NAMALWA (cell line): ENCODE results near the gene CCSER1.

Experiments
- DNase-seq: peaks from one replicate; pipeline ENCODE4 v3.0.0-alpha.2; 2015; ENCODE audit warnings: low spot score

The CCSER1 gene

GRCh38 chr4:90958256-90958895 is 831.2 kb downstream of the CCSER1 start:
- DNase-seq: no peak

- no peak for DNase-seq
Observed at GRCh38 chr4:90960433-90960832, 833.2 kb downstream of the CCSER1 start.

GRCh38 chr4:90960840-90961239 is 833.6 kb downstream of the CCSER1 start:
- DNase-seq: no peak

DNA sequence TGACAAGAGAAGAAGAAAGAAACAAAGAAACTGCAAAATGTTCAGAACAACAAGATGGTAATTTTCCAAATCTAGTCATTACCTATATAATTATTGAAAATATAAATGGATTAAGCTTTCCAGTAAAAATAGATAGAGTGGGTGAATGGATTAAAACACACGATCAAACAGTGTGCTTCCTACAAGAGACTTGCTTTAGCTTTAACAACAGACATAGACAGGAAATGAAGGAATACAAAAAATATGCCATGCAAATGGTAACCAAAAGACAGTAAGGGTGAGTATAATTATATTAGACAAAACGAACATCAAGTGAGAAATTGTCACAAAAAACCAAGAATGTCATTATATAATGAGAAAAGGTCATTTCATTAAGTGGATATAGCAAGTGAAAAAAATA is 842.8 kb downstream of the CCSER1 start:
- no peak for DNase-seq

DNA sequence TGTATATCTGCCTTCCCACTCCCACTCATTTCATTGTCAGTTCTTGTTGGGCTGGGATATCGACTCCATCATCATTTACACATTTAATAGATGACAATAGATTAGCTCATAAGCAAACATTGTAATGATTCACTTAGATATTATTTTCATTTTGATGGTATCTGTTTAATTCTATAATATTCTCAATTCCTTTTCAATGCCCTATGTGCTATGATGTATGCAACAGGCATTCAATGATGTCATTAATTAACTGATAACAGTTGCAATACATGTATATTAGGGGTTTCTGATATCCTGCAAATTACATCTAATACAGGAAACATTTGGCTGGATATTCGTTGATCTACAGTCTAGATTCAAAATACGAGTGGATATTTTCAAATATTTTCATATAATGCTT is 850.5 kb downstream of the CCSER1 start:
- DNase-seq: no peak

GRCh38 chr4:90979556-90979955 is 852.4 kb downstream of the CCSER1 start:
- no peak for DNase-seq

GRCh38 chr4:90982813-90983212 is 855.6 kb downstream of the CCSER1 start:
- DNase-seq: no peak

- DNase-seq: no peak
Observed at GRCh38 chr4:90990284-90990683, 863.1 kb downstream of the CCSER1 start.

- DNase-seq: no peak
Observed at GRCh38 chr4:90992213-90992612, 865.0 kb downstream of the CCSER1 start.

- DNase-seq: no peak
Observed at GRCh38 chr4:90994851-90995574, 867.8 kb downstream of the CCSER1 start.

DNA sequence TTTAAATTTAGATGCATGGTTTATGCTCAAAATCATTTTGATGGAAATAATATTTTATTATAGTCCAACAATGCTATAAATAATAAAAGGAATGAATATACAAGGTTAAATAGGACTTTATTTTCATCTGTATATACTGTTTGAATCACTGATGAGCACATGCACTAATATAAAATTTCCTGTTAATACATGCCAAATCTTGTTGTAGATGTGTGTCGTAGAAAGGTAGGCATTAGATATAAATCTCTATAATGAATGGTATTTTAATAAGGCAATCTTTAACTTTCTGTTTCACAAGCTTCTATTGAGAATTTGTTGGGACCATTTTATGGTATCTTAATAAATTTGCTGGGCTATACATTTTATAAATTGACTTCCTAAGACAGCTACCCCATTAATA is 868.8 kb downstream of the CCSER1 start:
- no peak for DNase-seq

DNA sequence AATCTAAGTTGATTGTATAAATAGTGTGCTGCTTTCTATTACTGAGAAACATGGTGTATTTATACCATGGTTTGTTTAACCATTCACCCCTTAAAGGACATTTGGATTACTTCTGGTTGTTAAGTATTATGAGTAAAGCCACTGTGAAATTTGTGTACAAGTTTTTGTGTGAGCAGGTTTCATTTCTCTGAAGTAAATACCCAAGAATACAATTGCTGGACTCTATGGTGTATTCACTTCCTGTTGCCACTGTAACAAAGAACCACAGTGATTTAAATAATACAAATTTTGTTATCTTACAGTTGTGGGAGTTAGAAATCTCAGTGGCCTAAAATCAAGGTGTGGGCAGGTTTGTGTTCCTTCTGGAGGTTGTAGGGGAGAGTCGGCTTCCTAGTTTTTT is 869.6 kb downstream of the CCSER1 start:
- no peak for DNase-seq

DNA sequence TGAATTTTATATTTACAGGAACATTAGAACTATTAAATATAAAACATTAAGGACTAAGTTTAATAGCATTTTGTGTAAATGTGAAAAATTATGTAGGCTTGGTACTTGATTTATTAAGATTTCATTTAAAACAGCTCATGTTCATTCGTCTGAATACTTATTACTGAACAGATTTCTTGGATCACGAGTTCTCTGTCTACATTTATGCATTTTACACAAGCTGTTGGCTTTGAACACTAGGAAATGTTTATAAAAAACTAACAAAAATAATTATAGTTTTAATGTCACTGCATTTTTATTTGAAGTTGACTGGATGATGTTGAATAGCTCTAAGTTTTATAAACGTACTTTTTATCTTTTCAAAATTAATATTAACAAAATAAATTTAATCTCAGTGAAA is 888.7 kb downstream of the CCSER1 start:
- no peak for DNase-seq

DNA sequence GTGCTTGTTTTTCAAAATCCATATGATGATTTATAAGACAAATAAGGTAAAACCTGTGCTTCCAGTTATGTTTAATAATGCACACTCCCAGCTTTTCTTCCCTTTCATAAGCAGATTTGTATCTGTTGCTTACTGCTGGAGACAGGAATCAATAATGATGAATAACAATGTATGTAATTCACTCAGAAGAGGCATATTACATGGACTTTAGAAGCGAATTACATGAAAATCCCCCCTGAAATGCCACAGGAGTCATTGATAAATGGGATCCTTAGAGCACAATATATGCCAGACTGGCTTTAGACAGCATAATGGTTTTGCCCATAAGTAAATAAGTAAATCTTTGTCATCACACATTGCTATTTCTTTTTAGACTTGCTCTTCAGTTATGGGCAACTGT is 892.3 kb downstream of the CCSER1 start:
- DNase-seq: no peak

- no peak for DNase-seq
Observed at GRCh38 chr4:91025241-91026148, 898.3 kb downstream of the CCSER1 start.

- no peak for DNase-seq
Observed at GRCh38 chr4:91028228-91028627, 901.0 kb downstream of the CCSER1 start.

DNA sequence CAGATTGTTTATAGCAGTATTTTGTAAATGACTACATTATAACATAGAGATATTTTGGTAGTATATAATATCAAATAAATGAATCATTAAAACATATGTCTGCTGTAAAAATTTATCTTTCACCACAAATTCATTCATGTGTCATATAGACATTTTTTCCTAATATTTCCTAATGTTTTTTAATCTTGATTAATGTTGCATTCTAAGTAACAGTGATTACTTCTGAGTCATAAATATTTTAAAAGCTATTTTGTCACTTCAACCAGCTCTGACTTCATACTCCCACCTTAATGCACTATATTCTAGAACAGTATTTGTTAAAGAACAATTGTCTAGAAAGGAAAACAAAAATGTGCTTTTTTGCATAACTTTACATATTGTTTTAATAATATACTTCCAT is 904.6 kb downstream of the CCSER1 start:
- no peak for DNase-seq

- no peak for DNase-seq
Observed at GRCh38 chr4:91032725-91033445, 905.7 kb downstream of the CCSER1 start.

DNA sequence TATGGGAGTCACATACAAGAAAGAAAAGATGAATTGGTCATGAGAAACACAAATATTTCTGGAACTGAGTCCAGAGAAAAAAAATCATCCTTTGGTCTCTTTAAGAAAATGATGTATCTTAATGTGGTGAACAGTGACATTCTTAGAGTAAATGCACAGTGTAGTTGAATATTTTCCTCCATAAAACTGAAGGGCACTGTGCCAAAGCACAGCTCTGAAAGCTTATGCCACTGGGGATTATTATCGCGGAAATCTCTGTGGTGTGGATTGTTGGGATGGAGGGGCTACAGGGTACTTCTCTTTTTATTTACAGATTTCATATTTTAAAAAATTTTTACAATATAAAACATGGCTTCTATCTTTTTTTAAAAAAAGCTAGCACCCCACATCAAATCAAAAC is 908.1 kb downstream of the CCSER1 start:
- no peak for DNase-seq

GRCh38 chr4:91037951-91038350 is 910.8 kb downstream of the CCSER1 start:
- no peak for DNase-seq

DNA sequence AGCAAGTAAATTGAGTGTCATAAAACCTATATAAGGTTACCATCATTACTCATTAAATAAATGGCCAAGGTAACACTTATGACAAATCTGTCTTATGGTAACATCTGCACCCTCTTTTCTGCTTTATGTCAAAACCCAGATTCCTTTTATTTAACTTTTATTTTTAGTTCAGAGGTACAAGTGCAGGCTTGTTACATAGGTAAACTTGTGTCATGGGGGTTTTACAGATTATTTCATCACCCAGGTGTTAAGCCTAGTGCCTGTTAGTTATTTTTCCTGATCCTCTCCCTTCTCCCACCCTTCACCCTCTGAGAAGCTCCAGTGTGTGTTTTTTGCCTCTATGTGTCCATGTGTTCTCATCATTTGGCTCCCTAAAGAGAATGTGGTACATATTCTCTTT is 930.7 kb downstream of the CCSER1 start:
- DNase-seq: no peak

DNA sequence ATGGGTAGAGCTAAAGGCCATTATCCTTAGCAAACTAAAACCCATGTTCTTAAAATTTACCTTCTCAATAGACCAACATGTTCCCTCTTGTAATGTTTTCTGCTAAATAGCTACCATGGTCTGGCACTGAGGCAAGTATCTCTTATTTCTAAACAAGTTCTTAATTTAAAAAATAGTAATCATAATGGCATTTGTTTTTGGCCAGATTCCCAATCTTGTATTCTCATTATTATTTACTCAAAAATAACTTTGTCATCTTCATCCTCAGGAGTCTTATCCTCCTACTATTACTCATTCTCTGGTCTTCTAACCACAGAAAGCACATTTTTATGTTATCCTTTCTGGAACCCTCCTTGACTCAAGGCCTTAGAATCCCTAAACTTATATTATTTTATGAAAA is 931.2 kb downstream of the CCSER1 start:
- no peak for DNase-seq
